HAP-1 (cell line): ENCODE data around the gene SPRN.
A peak's percentile ranks its signal among the peaks of the same experiment; 100 is the strongest.
"Not testable (repeated sequence)": the region's sequence is repeated elsewhere in the genome, so short reads cannot be mapped to it uniquely, and the experiment has no call there.

Source experiments
- DNase-seq, 2 experiments: peaks; one replicate each; pipeline ENCODE4 v3.0.0-alpha.2; 2016 to 2020; ENCODE audit warnings: low spot score in 2 of 2
- H3K27me3 ChIP-seq: fragments of 250-450 bp; sonication (Bioruptor Pico); 2 replicates; pipeline ENCODE4 v1.5.1; 2020; ENCODE audit warnings: low read depth, mild to moderate bottlenecking, moderate library complexity
- H3K36me3 ChIP-seq: fragments of 250-450 bp; sonication (Bioruptor Pico); replicated peaks from 2 replicates; pipeline ENCODE4 v1.5.1; 2020; ENCODE audit warnings: mild to moderate bottlenecking
- H3K4me1 ChIP-seq: fragments of 250-450 bp; sonication (Bioruptor Pico); 2 replicates; pipeline ENCODE4 v1.5.1; 2020; ENCODE audit warnings: mild to moderate bottlenecking
- H3K4me3 ChIP-seq: fragments of 250-450 bp; sonication (Bioruptor Pico); 2 replicates; pipeline ENCODE4 v1.5.1; 2020; ENCODE audit warnings: mild to moderate bottlenecking, moderate library complexity
- H3K9me3 ChIP-seq: fragments of 250-450 bp; sonication (Bioruptor Pico); 2 replicates; pipeline ENCODE4 v1.5.1; 2020; ENCODE audit warnings: mild to moderate bottlenecking, moderate library complexity
- in situ Hi-C: fragments of 300-500 bp; cut with MboI; formaldehyde crosslinking; loops from 3 replicates; pipeline ENCODE4 v1.14.3; 2020; ENCODE audit warnings: low sequenced_read_pairs, inconsistent platforms, mixed read lengths

The SPRN gene

GRCh38 chr10:133439517-133440461, 15.4 kb upstream of the SPRN start:
- in situ Hi-C loops = loop anchor here (10.0 kb wide), 1 partner anchor 135 kb away; no protein-coding TSS in a partner anchor
- no peak overlapping the region for H3K4me3 ChIP-seq
- no peaks in the 10 kb centered on the region for H3K9me3 ChIP-seq
- no peak for DNase-seq
- no peaks in the 10 kb centered on the region for H3K36me3 ChIP-seq
- 0 out of 2 replicates have a peak, but pooled peaks cover 3% of the 10 kb centered on the region for H3K27me3 ChIP-seq
- H3K4me1 ChIP-seq = no peaks in the 10 kb centered on the region

DNA sequence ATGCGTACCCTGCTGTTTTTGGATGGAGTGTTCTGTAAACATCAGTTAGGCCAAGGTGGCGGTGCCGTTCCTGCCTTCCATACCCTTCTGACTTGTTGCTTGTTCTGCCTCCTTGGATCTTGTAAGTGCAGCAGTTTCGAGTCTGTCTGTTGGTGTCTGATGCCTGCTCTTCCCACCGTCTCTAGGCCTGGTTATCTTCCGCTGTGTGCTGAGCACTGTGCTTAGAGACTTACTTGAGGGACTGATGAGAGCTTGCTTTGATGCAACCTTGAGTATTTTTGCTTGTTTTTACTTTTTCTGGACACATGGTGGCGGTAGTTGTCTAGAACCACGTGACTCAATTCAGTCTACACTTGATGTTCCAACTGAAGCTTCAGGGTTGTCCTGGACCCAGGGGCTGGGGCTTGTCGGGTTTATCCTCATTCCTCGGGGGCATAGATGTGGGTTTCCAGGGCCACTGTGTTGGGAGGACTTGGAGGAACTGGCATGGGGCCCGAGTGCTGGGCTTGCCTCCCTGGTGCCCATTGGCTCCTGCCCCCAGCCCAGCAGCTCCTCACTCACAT, 14.4 kb upstream of the SPRN start:
- DNase-seq = peak in 1 of 2 experiments; percentile 34
- no peaks in the 10 kb centered on the region for H3K9me3 ChIP-seq
- H3K36me3 ChIP-seq = no peaks in the 10 kb centered on the region
- no peak overlapping the region for H3K4me3 ChIP-seq
- H3K4me1 ChIP-seq = no peaks in the 10 kb centered on the region
- in situ Hi-C loops = no loop called here
- H3K27me3 ChIP-seq = 0 out of 2 replicates have a peak, but pooled peaks cover 3% of the 10 kb centered on the region

GRCh38 chr10:133432789-133433188, 8.4 kb upstream of the SPRN start:
- DNase-seq, H3K9me3 ChIP-seq, H3K4me1 ChIP-seq, H3K27me3 ChIP-seq, H3K4me3 ChIP-seq, H3K36me3 ChIP-seq, in situ Hi-C loops: not testable (repeated sequence)

DNA sequence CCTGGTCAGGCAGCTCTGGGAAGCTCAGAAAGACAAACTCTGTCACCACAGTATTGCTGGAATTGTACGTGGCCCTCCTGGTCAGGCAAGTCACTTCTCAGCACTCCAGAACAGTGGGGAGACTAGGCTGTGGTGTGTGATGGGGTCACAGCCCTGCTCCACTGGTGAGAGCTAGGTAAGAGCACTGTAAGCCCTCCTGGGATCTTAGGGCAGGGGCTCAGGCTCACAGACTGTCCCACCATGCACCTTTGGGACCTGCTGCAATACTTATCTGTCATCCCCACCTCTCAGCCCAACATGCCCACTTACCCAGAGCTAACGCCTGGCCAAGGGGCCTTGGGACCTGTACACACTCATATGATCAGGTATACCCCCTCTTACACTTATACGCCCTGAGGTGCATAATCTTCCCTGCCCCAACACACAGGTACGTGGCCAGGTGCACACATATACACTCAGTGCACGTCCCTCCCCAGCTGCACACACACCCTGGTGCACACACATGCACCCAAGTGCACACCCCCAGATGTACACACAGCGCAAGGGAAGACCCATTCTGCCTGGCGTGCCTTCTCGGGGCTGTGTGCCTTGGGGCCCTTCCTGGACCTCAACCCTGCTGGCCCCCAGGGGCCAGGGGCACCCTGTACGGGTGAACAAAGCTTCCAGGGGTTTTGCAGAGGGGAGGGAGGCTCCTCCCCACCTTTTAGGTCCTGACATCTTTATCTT, 7.6 kb upstream of the SPRN start:
- H3K4me3 ChIP-seq, H3K27me3 ChIP-seq, H3K9me3 ChIP-seq, H3K36me3 ChIP-seq, DNase-seq, in situ Hi-C loops, H3K4me1 ChIP-seq: not testable (repeated sequence)

GRCh38 chr10:133429571-133429970, 5.1 kb upstream of the SPRN start:
- in situ Hi-C loops, H3K36me3 ChIP-seq: not testable (repeated sequence)

GRCh38 chr10:133424102-133424501, 323 bp downstream of the SPRN start:
- H3K4me1 ChIP-seq, H3K27me3 ChIP-seq, in situ Hi-C loops, H3K9me3 ChIP-seq, H3K4me3 ChIP-seq: not testable (repeated sequence)
- H3K36me3 ChIP-seq = peaks cover 11% of the 10 kb centered on the region
- DNase-seq = peak in 1 of 2 experiments; percentile 48

More at GRCh38 chr10:133429571-133429970, 5.1 kb upstream of the SPRN start:
- H3K4me1 ChIP-seq, DNase-seq, H3K27me3 ChIP-seq, H3K4me3 ChIP-seq, H3K9me3 ChIP-seq: not testable (repeated sequence)

DNA sequence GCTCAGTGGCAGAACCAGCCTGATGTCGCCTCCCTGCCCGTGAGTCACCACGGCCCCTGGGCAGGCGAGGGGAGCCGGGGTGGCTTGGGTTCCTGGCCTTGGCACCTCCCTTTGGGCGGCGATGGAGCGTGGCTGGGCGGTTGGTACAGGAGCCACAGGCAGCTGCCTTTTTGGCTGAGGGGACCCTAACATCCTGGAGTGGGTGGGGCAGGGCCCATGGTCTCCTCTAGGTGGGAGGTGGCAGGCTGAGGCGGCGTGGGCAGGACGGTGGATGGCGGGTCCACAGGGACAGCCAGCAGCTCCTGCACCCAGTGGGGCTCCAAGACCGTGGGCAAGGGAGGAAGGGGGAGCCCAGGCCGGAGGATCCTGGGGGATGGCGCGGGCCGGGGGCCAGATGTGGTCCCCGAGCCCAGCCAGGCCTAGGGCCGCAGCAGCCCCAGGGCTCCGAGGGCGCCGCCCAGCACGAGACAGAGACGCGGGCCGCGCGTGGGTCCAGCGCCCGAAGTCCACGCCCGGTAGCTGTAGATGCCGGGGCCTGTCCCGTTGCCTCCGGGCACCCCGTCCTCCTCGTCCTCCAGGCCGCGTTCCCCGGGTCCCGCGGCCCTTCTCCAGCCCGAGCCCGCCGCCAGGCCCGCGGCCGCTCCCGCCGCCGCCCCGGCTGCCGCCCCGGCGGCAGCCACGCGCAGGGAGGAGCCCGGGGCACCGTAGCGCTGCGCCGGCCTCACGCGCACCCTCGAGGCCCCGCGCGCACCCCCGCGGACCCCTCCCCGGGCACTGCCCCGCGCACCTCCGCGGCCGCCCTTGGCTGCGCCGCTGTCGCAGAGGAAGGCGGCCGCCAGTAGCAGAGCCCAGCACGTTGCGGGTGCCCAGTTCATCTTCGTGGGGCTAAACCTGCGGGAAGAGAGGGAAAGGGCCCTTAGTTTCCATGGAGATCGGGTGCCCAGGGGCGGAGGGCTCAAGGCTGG, 1.3 kb downstream of the SPRN start:
- Histone ChIP-seq H3K36me3 (peaks cover 14% of the 10 kb centered on the region), H3K4me3 (no peak overlapping the region), H3K4me1 (no peaks in the 10 kb centered on the region), H3K9me3 (no peaks in the 10 kb centered on the region), H3K27me3 (no peaks in the 10 kb centered on the region)
- in situ Hi-C loops = no loop called here
- peak in 1 of 2 experiments; percentile 41 for DNase-seq

DNA sequence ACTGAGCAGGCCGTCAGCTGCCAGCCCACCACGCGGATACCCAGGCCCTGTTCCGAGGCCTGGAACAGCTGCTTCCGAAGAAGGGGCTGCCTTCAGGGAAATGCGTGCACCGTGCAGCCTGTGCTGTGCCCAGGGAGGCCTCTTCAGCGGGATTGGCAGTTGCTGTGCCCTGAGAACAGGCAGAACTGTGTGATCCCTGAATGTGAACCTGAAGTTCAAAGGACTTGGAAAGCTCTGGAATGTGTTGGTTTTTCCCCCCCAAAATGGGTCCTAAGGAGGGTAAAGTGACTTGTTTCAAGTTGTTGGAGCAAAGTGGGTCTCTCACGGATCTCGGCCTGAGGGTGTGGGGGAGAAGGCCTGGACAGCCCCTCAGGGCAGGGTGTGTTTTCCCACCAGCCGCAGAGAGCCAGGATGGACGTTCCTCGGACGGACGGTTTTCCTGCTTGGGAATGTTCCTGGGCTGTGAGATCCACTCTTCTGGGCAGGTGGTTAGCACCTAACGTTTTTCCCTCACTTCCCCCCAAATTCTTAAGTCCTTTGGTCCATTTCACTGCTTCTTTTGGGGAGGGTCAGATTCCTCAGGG, 2.1 kb downstream of the SPRN start:
- H3K4me1 ChIP-seq = no peaks in the 10 kb centered on the region
- no peak overlapping the region for H3K4me3 ChIP-seq
- in situ Hi-C loops = no loop called here
- H3K36me3 ChIP-seq = peaks cover 18% of the 10 kb centered on the region
- DNase-seq = no peak
- H3K9me3 ChIP-seq = no peaks in the 10 kb centered on the region
- no peaks in the 10 kb centered on the region for H3K27me3 ChIP-seq

- Histone ChIP-seq H3K4me3 (no peak overlapping the region), H3K27me3 (no peaks in the 10 kb centered on the region), H3K36me3 (peaks cover 18% of the 10 kb centered on the region), H3K4me1 (no peaks in the 10 kb centered on the region), H3K9me3 (no peaks in the 10 kb centered on the region)
- in situ Hi-C loops = no loop called here
- no peak for DNase-seq
Measured at GRCh38 chr10:133421336-133422222, 2.8 kb downstream of the SPRN start.

DNA sequence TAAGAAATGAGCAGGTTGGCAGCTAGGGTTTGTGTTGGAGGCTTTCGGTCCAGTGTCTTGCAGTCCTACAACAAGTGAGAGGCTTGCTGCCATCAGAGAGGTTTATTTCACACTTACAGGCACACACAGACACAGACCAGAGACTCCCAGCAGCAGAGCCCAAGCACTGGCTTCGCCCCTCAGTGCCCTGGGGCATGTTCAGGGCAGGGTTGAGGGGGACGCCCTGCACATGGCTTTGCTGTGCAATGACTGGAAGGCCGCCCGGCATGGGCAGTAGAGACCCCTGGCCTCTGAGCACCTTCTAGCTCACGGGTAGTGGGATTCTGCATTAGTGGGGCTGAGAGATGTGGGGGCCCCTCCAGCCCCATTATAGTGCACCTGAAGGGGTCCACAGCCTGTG, 3.8 kb downstream of the SPRN start:
- Histone ChIP-seq H3K4me1 (no peaks in the 10 kb centered on the region), H3K36me3 (peaks cover 24% of the 10 kb centered on the region), H3K4me3 (no peak overlapping the region), H3K9me3 (no peaks in the 10 kb centered on the region), H3K27me3 (no peaks in the 10 kb centered on the region)
- DNase-seq = no peak
- in situ Hi-C loops = no loop called here

- Histone ChIP-seq H3K27me3 (no peaks in the 10 kb centered on the region), H3K9me3 (no peaks in the 10 kb centered on the region), H3K4me1 (no peaks in the 10 kb centered on the region), H3K36me3 (peaks cover 29% of the 10 kb centered on the region), H3K4me3 (no peak overlapping the region)
- DNase-seq = no peak
- in situ Hi-C loops = no loop called here
Measured at GRCh38 chr10:133420028-133420427, 4.4 kb downstream of the SPRN start.
